ENCODE results near the gene RASSF8.

RASSF8 gene

GRCh38 chr12:26027401-26027800 lies 68.9 kb downstream of the RASSF8 start:
- no peak for DNase-seq (ENCODE audit: low read depth, low spot score)
- in situ Hi-C loops (cut with HindIII; ENCODE audit: low sequenced_read_pairs), result no loop called here
- no peak overlapping the region for H3K4me3 ChIP-seq (ENCODE audit: low read depth, low read length)
- TF ChIP-seq CTCF (IDR thresholded peaks at IDR 0.05; ENCODE audit: low read depth, low read length), result no peak

- in situ Hi-C loops (cut with HindIII; ENCODE audit: low sequenced_read_pairs), result no loop called here
- peak; percentile 72 for DNase-seq (ENCODE audit: low read depth, low spot score)
- no peak overlapping the region for H3K4me3 ChIP-seq (ENCODE audit: low read depth, low read length)
- TF ChIP-seq CTCF (IDR thresholded peaks at IDR 0.05; ENCODE audit: low read depth, low read length), result peak; percentile 79
Measured at GRCh38 chr12:26028953-26029735, 70.7 kb downstream of the RASSF8 start.

- H3K4me3 ChIP-seq (ENCODE audit: low read depth, low read length), result no peak overlapping the region
- TF ChIP-seq CTCF (IDR thresholded peaks at IDR 0.05; ENCODE audit: low read depth, low read length), result no peak
- in situ Hi-C loops (cut with HindIII; ENCODE audit: low sequenced_read_pairs), result no loop called here
- DNase-seq (ENCODE audit: low read depth, low spot score), result no peak
Measured at GRCh38 chr12:26029736-26030022, 71.2 kb downstream of the RASSF8 start.

- H3K4me3 ChIP-seq (ENCODE audit: low read depth, low read length), result no peak overlapping the region
- TF ChIP-seq CTCF (IDR thresholded peaks at IDR 0.05; ENCODE audit: low read depth, low read length), result no peak
- DNase-seq (ENCODE audit: low read depth, low spot score), result no peak
- in situ Hi-C loops (cut with HindIII; ENCODE audit: low sequenced_read_pairs), result no loop called here
Measured at GRCh38 chr12:26030371-26030770, 71.9 kb downstream of the RASSF8 start.

- in situ Hi-C loops (cut with HindIII; ENCODE audit: low sequenced_read_pairs), result no loop called here
- DNase-seq (ENCODE audit: low read depth, low spot score), result no peak
- no peak overlapping the region for H3K4me3 ChIP-seq (ENCODE audit: low read depth, low read length)
- TF ChIP-seq CTCF (IDR thresholded peaks at IDR 0.05; ENCODE audit: low read depth, low read length), result no peak
Measured at GRCh38 chr12:26031318-26031717, 72.8 kb downstream of the RASSF8 start.

GRCh38 chr12:26031827-26032226 lies 73.3 kb downstream of the RASSF8 start:
- DNase-seq (ENCODE audit: low read depth, low spot score), result no peak
- no peak for TF ChIP-seq CTCF (IDR thresholded peaks at IDR 0.05; ENCODE audit: low read depth, low read length)
- in situ Hi-C loops (cut with HindIII; ENCODE audit: low sequenced_read_pairs), result no loop called here
- no peak overlapping the region for H3K4me3 ChIP-seq (ENCODE audit: low read depth, low read length)

All from astrocyte of the spinal cord (primary cell).